Measurements from ENCODE around the gene NRG3.

GRCh38 chr10:82245906-82246560 is 371.0 kb downstream of the NRG3 start:
- TF ChIP-seq CTCF (IDR thresholded peaks at IDR 0.05) (no peak), POLR2A (IDR thresholded peaks at IDR 0.05) (no peak)
